GM19193 (cell line): ENCODE data around the gene DIAPH3.

Experiments used
- POLR2A ChIP-seq: IDR thresholded peaks from 4 replicates; pipeline ENCODE4 v1.6.1; 2011; ENCODE audit not compliant: insufficient read depth, insufficient read length; ENCODE audit errors: extremely low read depth

The DIAPH3 gene

GRCh38 chr13:59975807-59976435 lies 187.8 kb downstream of the DIAPH3 start:
- TF ChIP-seq POLR2A, result no peak

GRCh38 chr13:59970847-59971246 lies 192.9 kb downstream of the DIAPH3 start:
- no peak for TF ChIP-seq POLR2A

GRCh38 chr13:59963827-59964226 lies 199.9 kb downstream of the DIAPH3 start:
- TF ChIP-seq POLR2A, result no peak

GRCh38 chr13:59963383-59963782 lies 200.3 kb downstream of the DIAPH3 start:
- TF ChIP-seq POLR2A, result no peak

- no peak for TF ChIP-seq POLR2A
Measured at GRCh38 chr13:59962343-59962742, 201.4 kb downstream of the DIAPH3 start.

GRCh38 chr13:59960683-59961082 lies 203.0 kb downstream of the DIAPH3 start:
- no peak for TF ChIP-seq POLR2A

GRCh38 chr13:59957438-59957837 lies 206.3 kb downstream of the DIAPH3 start:
- no peak for TF ChIP-seq POLR2A

GRCh38 chr13:59954601-59955000 lies 209.1 kb downstream of the DIAPH3 start:
- no peak for TF ChIP-seq POLR2A

GRCh38 chr13:59951011-59951410 lies 212.7 kb downstream of the DIAPH3 start:
- TF ChIP-seq POLR2A, result no peak

- TF ChIP-seq POLR2A, result no peak
Measured at GRCh38 chr13:59950266-59950665, 213.5 kb downstream of the DIAPH3 start.

- TF ChIP-seq POLR2A, result no peak
Measured at GRCh38 chr13:59948686-59949085, 215.0 kb downstream of the DIAPH3 start.

- TF ChIP-seq POLR2A, result no peak
Measured at GRCh38 chr13:59946944-59947343, 216.8 kb downstream of the DIAPH3 start.

- no peak for TF ChIP-seq POLR2A
Measured at GRCh38 chr13:59931621-59932020, 232.1 kb downstream of the DIAPH3 start.

- no peak for TF ChIP-seq POLR2A
Measured at GRCh38 chr13:59924256-59924655, 239.5 kb downstream of the DIAPH3 start.

- no peak for TF ChIP-seq POLR2A
Measured at GRCh38 chr13:59915252-59915651, 248.5 kb downstream of the DIAPH3 start.

- no peak for TF ChIP-seq POLR2A
Measured at GRCh38 chr13:59914556-59914955, 249.2 kb downstream of the DIAPH3 start.
